ENCODE results near the gene ASB5.

GRCh38 chr4:176242764-176243347 lies 26.2 kb downstream of the ASB5 start:
- TF ChIP-seq ESRRG (CRISPR knock-in tag; IDR thresholded peaks at IDR 0.05), result no peak
- TF ChIP-seq CSRNP3 (CRISPR knock-in tag; IDR thresholded peaks at IDR 0.05), result no peak
- no peak for TF ChIP-seq CREB5 (CRISPR knock-in tag; IDR thresholded peaks at IDR 0.05; ENCODE audit: low read depth)
- no peak for TF ChIP-seq SNAI2 (CRISPR knock-in tag; IDR thresholded peaks at IDR 0.05)
- no peak for TF ChIP-seq PATZ1 (CRISPR knock-in tag; IDR thresholded peaks at IDR 0.05; ENCODE audit: borderline replicate concordance)
- peak; percentile 36 for TF ChIP-seq ISL1 (CRISPR knock-in tag; IDR thresholded peaks at IDR 0.05)
- TF ChIP-seq ZNF8 (CRISPR knock-in tag; IDR thresholded peaks at IDR 0.05), result no peak
- no peak for TF ChIP-seq ZFP30 (CRISPR knock-in tag; IDR thresholded peaks at IDR 0.05)
- TF ChIP-seq OSR1 (CRISPR knock-in tag; IDR thresholded peaks at IDR 0.05), result no peak
- no peak for TF ChIP-seq ARNTL (CRISPR knock-in tag; IDR thresholded peaks at IDR 0.05; ENCODE audit: borderline replicate concordance, low read depth)
- TF ChIP-seq PPARA (CRISPR knock-in tag; IDR thresholded peaks at IDR 0.05; ENCODE audit: borderline replicate concordance), result no peak
